BLaER1 treated with 17β-estradiol and CSF1 and Interleukin-3, amounts not matched to agents 10 nM and 100 nM (cell line): Measurements from ENCODE around the gene CACNA1D.

ENCODE experiments used
- H3K27ac ChIP-seq, 11 experiments: shearing (Covaris generic); formaldehyde crosslinking; 2 replicates each; pipeline ENCODE4 v1.8.1; 2022
- H3K27me3 ChIP-seq, 11 experiments: shearing (Covaris generic); formaldehyde crosslinking; 2 replicates each; pipeline ENCODE4 v1.8.1; 2022
- H3K36me3 ChIP-seq, 11 experiments: shearing (Covaris generic); formaldehyde crosslinking; 2 replicates each; pipeline ENCODE4 v1.8.1; 2022
- H3K4me1 ChIP-seq, 10 experiments: shearing (Covaris generic); formaldehyde crosslinking; 2 replicates each; pipeline ENCODE4 v1.8.1; 2022
- H3K4me2 ChIP-seq, 11 experiments: shearing (Covaris generic); formaldehyde crosslinking; 2 replicates each; pipeline ENCODE4 v1.8.1; 2022
- H3K4me3 ChIP-seq, 10 experiments: shearing (Covaris generic); formaldehyde crosslinking; 2 replicates each; pipeline ENCODE4 v1.8.1; 2022
- H3K9ac ChIP-seq, 11 experiments: shearing (Covaris generic); formaldehyde crosslinking; 2 replicates each; pipeline ENCODE4 v1.8.1; 2022
- H3K9me3 ChIP-seq, 11 experiments: shearing (Covaris generic); formaldehyde crosslinking; replicated peaks in 1 of 11; 2 replicates each; pipeline ENCODE4 v1.8.1; 2022
- H4K20me1 ChIP-seq, 11 experiments: shearing (Covaris generic); formaldehyde crosslinking; 2 replicates each; pipeline ENCODE4 v1.8.1; 2022
- Cebpa-rat ChIP-seq, 11 experiments: shearing (Covaris generic); IDR thresholded peaks; 2 replicates each; pipeline ENCODE4 v1.8.1; 2022

CACNA1D gene

GRCh38 chr3:53694666-53695323 lies 200.4 kb downstream of the CACNA1D start:
- Histone ChIP-seq H3K4me2 (no peak overlapping the region), H3K27ac (no peak overlapping the region), H3K36me3 (no peaks in the 10 kb centered on the region), H3K4me3 (no peak overlapping the region), H4K20me1 (no peaks in the 10 kb centered on the region), H3K9me3 (no peaks in the 10 kb centered on the region), H3K9ac (no peak overlapping the region), H3K27me3 (no peaks in the 10 kb centered on the region), H3K4me1 (peaks cover 0 to 11% (median 0%) of the 10 kb centered on the region in 10 experiments; a peak in 2 of 20 replicates)
- TF ChIP-seq Cebpa-rat (IDR thresholded peaks at IDR 0.05), result no peak

DNA sequence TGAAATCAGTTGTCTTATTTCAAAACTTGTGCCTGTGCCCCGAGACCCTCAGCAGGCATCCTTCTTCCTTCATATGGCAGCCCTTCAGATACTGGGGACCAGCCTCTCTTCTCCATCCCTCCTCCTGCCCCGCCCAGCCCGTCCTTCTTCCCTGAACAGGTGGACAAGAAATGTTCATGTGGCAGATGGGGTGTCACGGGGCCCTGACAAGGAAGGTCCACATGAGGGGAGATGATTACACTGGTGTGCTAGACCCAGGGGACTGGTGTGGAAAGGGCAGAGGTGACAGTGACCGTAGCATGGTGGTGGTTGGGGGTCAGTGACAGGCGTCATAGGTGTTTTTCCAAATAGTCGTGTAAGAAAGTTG lies 200.9 kb downstream of the CACNA1D start:
- Histone ChIP-seq H3K9me3 (no peaks in the 10 kb centered on the region), H3K9ac (no peak overlapping the region), H3K4me2 (no peak overlapping the region), H3K36me3 (no peaks in the 10 kb centered on the region), H4K20me1 (no peaks in the 10 kb centered on the region), H3K27ac (no peak overlapping the region), H3K27me3 (no peaks in the 10 kb centered on the region), H3K4me3 (no peak overlapping the region), H3K4me1 (peaks cover 0 to 11% (median 0%) of the 10 kb centered on the region in 10 experiments; a peak in 2 of 20 replicates)
- no peak for TF ChIP-seq Cebpa-rat (IDR thresholded peaks at IDR 0.05)

GRCh38 chr3:53696401-53697172 lies 202.2 kb downstream of the CACNA1D start:
- no peaks in the 10 kb centered on the region for H3K36me3 ChIP-seq
- H3K9ac ChIP-seq, result no peak overlapping the region
- peaks cover 0 to 11% (median 0%) of the 10 kb centered on the region in 10 experiments; a peak in 2 of 20 replicates for H3K4me1 ChIP-seq
- no peak for TF ChIP-seq Cebpa-rat (IDR thresholded peaks at IDR 0.05)
- H4K20me1 ChIP-seq, result no peaks in the 10 kb centered on the region
- H3K4me3 ChIP-seq, result no peak overlapping the region
- H3K27me3 ChIP-seq, result no peaks in the 10 kb centered on the region
- H3K4me2 ChIP-seq, result no peak overlapping the region
- no peak overlapping the region for H3K27ac ChIP-seq
- H3K9me3 ChIP-seq, result no peaks in the 10 kb centered on the region

DNA sequence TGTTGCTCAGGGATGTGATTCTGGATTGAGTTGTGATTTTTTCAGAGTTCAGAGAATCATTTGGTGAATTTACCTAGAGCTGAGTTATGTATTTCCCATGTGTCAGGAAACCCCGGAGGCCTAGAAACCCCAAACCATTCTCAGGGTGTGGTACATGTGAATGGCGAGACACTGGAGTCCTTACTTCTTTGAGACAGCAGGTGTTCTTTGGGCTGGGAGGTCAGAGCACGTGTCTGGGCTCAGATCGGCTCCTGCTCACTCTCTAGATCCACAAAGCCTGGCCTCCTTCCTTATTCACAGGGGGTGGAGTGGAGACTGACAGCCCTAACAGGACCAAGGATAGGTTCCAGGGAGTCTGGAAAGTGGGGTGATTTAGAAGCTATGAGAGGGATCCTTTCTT lies 206.0 kb downstream of the CACNA1D start:
- no peaks in the 10 kb centered on the region for H3K36me3 ChIP-seq
- H3K27me3 ChIP-seq, result no peaks in the 10 kb centered on the region
- H3K4me1 ChIP-seq, result peaks cover 0 to 18% (median 7%) of the 10 kb centered on the region in 10 experiments; a peak in 15 of 20 replicates
- H3K9ac ChIP-seq, result no peak overlapping the region
- no peaks in the 10 kb centered on the region for H4K20me1 ChIP-seq
- no peak overlapping the region for H3K27ac ChIP-seq
- no peaks in the 10 kb centered on the region for H3K9me3 ChIP-seq
- no peak for TF ChIP-seq Cebpa-rat (IDR thresholded peaks at IDR 0.05)
- no peak overlapping the region for H3K4me2 ChIP-seq
- no peak overlapping the region for H3K4me3 ChIP-seq

DNA sequence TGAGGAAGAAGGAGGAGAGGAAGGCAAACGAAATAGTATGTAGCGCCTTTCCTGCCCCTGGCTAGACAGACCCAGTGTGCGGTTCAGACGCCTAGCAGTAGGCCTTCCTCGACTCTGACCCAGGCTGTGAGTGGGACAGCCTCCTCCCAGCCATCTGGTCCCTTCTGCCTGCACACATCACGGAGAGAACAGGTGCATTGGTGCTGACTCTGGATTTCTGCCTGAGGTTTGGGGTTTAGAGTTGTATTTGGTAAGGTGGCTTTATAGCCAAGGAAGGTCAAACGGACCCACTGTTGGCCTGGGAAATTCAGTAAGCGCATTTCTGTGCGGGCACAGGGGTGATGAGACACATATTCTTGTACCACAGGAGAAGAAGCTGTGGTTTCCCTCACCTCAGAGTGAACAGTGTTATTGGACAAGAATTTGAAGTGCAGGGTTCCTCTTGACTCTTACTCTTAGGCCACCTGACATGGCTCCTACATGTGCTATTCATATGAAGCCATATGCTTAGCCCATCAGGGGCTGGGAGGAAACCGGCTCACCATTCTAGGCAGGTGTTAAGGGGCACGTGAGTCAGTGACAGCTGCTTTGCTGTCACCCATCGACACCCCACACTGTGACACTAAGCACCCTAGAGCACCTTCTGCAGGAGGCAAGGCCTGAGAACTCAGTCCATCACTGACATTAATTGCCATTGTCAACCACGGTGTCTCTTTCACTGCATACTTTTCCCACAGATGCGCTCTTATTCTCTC lies 208.5 kb downstream of the CACNA1D start:
- Histone ChIP-seq H3K4me1 (peaks cover 0 to 29% (median 15%) of the 10 kb centered on the region in 10 experiments; a peak in 15 of 20 replicates), H3K4me3 (no peak overlapping the region), H3K4me2 (no peak overlapping the region), H3K27ac (no peak overlapping the region), H3K36me3 (no peaks in the 10 kb centered on the region), H3K9me3 (no peaks in the 10 kb centered on the region), H4K20me1 (no peaks in the 10 kb centered on the region; a peak in 1 of 22 replicates), H3K27me3 (no peaks in the 10 kb centered on the region), H3K9ac (no peak overlapping the region)
- no peak for TF ChIP-seq Cebpa-rat (IDR thresholded peaks at IDR 0.05)

DNA sequence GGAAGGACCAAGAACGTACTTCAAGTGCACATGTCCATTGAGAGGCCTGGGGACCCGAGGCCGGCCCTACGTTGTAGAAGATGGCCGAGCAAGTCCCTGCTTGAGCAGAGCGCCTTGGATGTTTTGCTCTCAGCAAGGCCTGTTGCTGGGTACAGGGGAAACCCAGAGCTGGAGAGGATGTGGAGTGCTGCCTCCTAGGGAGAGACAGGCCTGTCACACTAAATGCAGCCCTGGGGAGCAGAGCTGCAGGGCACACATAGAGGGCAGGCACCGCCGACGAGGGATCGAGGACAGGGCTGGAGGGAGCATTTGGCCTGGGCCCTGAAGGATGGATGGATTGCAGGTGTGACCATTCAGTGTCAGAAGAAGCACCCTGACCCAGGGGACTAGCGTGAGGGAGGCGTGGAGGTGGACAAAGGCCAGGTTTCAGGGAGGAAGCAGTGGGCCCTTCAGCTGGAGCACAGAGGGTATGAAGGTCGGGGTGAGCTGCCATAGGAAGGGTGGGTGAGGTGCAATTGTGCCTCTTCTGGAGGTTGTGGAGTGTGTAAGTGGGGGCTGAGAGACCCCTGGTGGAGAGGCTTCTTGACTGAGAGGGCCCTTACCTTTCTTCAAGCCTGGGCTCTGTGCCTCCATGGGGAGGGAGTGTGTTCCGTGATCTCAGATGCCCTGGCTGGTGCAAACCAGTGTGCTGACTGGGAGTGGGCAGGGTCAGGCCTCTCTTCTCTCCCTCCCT lies 209.4 kb downstream of the CACNA1D start:
- Histone ChIP-seq H3K4me2 (peak overlapping the region in 5 of 11 experiments; percentile 54 to 67 (median 59); a peak in 6 of 22 replicates), H3K9me3 (no peaks in the 10 kb centered on the region), H3K4me3 (no peak overlapping the region), H3K4me1 (peaks cover 0 to 29% (median 15%) of the 10 kb centered on the region in 10 experiments; a peak in 15 of 20 replicates), H3K27ac (no peak overlapping the region), H4K20me1 (no peaks in the 10 kb centered on the region; a peak in 1 of 22 replicates), H3K27me3 (no peaks in the 10 kb centered on the region), H3K36me3 (no peaks in the 10 kb centered on the region), H3K9ac (no peak overlapping the region)
- TF ChIP-seq Cebpa-rat (IDR thresholded peaks at IDR 0.05), result no peak

GRCh38 chr3:53704363-53704725 lies 209.9 kb downstream of the CACNA1D start:
- peak overlapping the region in 7 of 11 experiments; percentile 13 to 67 (median 56); a peak in 9 of 22 replicates for H3K4me2 ChIP-seq
- H3K4me1 ChIP-seq, result peaks cover 0 to 29% (median 15%) of the 10 kb centered on the region in 10 experiments; a peak in 15 of 20 replicates
- no peaks in the 10 kb centered on the region for H3K27me3 ChIP-seq
- H4K20me1 ChIP-seq, result no peaks in the 10 kb centered on the region; a peak in 1 of 22 replicates
- H3K9me3 ChIP-seq, result no peaks in the 10 kb centered on the region
- no peaks in the 10 kb centered on the region for H3K36me3 ChIP-seq
- H3K9ac ChIP-seq, result no peak overlapping the region
- no peak overlapping the region for H3K27ac ChIP-seq
- no peak overlapping the region for H3K4me3 ChIP-seq
- TF ChIP-seq Cebpa-rat (IDR thresholded peaks at IDR 0.05), result no peak

DNA sequence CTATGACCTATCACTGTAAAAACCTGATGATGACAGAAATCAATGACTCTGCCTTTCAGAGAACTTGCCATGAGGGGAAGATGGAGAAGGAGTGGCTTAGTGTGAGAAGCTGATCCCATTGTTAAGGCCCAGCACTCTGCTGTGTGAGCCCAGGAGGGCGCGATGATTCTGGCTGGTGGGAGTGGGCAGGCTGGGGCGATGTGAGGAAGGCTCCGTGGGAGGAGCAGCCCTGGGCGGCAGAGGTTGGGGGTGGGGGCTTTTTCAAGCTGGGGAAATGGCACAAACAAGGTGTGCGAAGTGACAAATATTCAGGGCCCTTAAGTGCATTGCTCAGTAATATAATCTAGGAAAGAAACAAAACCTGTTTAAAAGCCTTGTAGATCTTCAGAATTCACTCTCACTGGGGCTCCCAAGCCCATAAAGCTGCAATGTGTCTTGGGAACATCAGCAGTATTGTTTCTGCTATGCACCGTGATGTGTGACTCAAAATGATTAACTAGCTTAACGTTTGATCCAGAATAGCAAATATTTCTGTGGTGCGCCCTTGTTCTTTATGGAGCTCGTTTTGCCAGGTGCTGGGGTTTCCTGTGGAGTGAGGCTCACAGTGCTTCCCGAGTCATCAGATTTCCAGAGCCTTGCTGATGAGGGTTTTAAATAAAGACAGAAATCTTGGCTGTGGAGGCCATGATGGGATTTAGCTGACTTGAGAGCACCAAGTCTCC lies 210.8 kb downstream of the CACNA1D start:
- H3K27ac ChIP-seq, result 0 out of 22 replicates have a peak overlapping the region, but pooled peaks of 1 of the 11 experiments have one; percentile 3

More for the DNA sequence above, 210.8 kb downstream of the CACNA1D start:
- Histone ChIP-seq H3K9me3 (no peaks in the 10 kb centered on the region), H3K4me1 (peaks cover 0 to 29% (median 15%) of the 10 kb centered on the region in 10 experiments; a peak in 15 of 20 replicates), H3K27me3 (no peaks in the 10 kb centered on the region), H4K20me1 (no peaks in the 10 kb centered on the region; a peak in 1 of 22 replicates), H3K4me2 (peak overlapping the region in 10 of 11 experiments; percentile 6 to 67 (median 55); a peak in 17 of 22 replicates), H3K4me3 (no peak overlapping the region), H3K9ac (peak overlapping the region in 1 of 11 experiments; percentile 11; a peak in 2 of 22 replicates), H3K36me3 (no peaks in the 10 kb centered on the region)
- TF ChIP-seq Cebpa-rat (IDR thresholded peaks at IDR 0.05), result no peak
